Measurements from ENCODE around the gene AGBL5. TPM values are rescaled to one million over a fixed set of nuclear protein-coding genes. Genes with fewer than 3 reads are reported as not detected.

The AGBL5 gene
- total and polyA plus RNA-seq, 10 donors = 7.1 to 18.6 (median 12.7) TPM

DNA sequence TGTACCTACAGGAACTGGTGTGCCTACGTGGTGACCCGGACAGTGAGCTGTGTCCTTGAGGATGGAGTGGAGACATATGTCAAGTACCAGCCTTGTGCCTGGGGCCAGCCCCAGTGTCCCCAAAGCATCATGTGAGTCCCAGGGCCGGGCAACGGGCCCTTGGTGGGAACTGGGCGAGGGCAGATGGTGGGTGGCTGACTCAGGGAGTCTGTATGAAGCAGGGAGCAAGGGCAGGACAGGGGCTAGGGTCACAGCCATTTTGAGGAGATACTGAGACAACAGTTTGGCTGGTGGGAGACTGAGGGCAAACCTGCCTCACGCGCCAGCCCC lies 28.6 kb downstream of the AGBL5 start:
- peak overlapping the region; percentile 28 to 65 (median 42) for H3K4me3 ChIP-seq
- 68 to 81% (median 76%) methylated on average over 6 to 7 of the region's 7 CpGs for WGBS, 5 donors
- peak overlapping the region in 7 of 8 donors; percentile 62 to 97 (median 85) for H3K27ac ChIP-seq
- peak; percentile 77 for DNase-seq
- H3K27me3 ChIP-seq (replicated peaks in 1 of 7) = no peaks in the 10 kb centered on the region
- peaks cover 0 to 23% (median 0%) of the 10 kb centered on the region in 6 donors for H3K36me3 ChIP-seq
- no peak for TF ChIP-seq POLR2AphosphoS5 (IDR thresholded peaks at IDR 0.05)
- TF ChIP-seq POLR2A (IDR thresholded peaks at IDR 0.05) = no peak
- TF ChIP-seq CTCF (IDR thresholded peaks at IDR 0.05 in 8 of 11, conservative IDR thresholded peaks at IDR 0.05 in 3 of 11) = no peak
- H3K4me1 ChIP-seq = peaks cover 21 to 99% (median 52%) of the 10 kb centered on the region in 6 donors
- no peaks in the 10 kb centered on the region for H3K9me3 ChIP-seq
- intact Hi-C loops (cut with DNase I; ENCODE audit: low total_unique reads) = no loop called here

GRCh38 chr2:27080603-27080936 lies 29.1 kb downstream of the AGBL5 start:
- Histone ChIP-seq H3K4me1 (peaks cover 21 to 99% (median 52%) of the 10 kb centered on the region in 6 donors), H3K27ac (peak overlapping the region; percentile 27 to 97 (median 84)), H3K27me3 (replicated peaks in 1 of 7) (no peaks in the 10 kb centered on the region), H3K36me3 (peaks cover 0 to 23% (median 0%) of the 10 kb centered on the region in 6 donors), H3K9me3 (no peaks in the 10 kb centered on the region), H3K4me3 (peak overlapping the region; percentile 28 to 65 (median 42))
- no peak for TF ChIP-seq POLR2AphosphoS5 (IDR thresholded peaks at IDR 0.05)
- TF ChIP-seq POLR2A (IDR thresholded peaks at IDR 0.05) = no peak
- no peak for TF ChIP-seq CTCF (IDR thresholded peaks at IDR 0.05 in 8 of 11, conservative IDR thresholded peaks at IDR 0.05 in 3 of 11)
- WGBS, 5 donors = 85 to 94% (median 88%) methylated on average over 7 to 14 of the region's 14 CpGs
- peak; percentile 85 for DNase-seq
- intact Hi-C loops (cut with DNase I; ENCODE audit: low total_unique reads) = no loop called here

DNA sequence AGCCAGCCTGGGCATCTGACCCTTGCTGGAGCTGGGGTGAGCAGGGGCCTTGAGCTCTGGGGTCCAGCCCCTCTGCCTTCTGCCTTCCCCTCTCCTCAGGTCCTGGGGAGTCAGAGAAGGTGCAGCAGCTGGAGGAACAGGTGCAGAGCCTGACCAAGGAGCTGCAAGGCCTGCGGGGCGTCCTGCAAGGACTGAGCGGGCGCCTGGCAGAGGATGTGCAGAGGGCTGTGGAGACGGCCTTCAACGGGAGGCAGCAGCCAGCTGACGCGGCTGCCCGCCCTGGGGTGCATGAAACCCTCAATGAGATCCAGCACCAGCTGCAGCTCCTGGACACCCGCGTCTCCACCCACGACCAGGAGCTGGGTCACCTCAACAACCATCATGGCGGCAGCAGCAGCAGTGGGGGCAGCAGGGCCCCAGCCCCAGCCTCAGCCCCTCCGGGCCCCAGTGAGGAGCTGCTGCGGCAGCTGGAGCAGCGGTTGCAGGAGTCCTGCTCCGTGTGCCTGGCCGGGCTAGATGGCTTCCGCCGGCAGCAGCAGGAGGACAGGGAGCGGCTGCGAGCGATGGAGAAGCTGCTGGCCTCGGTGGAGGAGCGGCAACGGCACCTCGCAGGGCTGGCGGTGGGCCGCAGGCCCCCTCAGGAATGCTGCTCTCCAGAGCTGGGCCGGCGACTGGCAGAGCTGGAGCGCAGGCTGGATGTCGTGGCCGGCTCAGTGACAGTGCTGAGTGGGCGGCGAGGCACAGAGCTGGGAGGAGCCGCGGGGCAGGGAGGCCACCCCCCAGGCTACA lies 30.7 kb downstream of the AGBL5 start:
- no peak for TF ChIP-seq POLR2A (IDR thresholded peaks at IDR 0.05)
- TF ChIP-seq POLR2AphosphoS5 (IDR thresholded peaks at IDR 0.05) = peak in 1 of 3 donors; percentile 59
- H3K27me3 ChIP-seq (replicated peaks in 1 of 7) = no peaks in the 10 kb centered on the region
- H3K4me1 ChIP-seq = peaks cover 22 to 98% (median 53%) of the 10 kb centered on the region in 6 donors
- peak overlapping the region in 4 of 8 donors; percentile 41 to 65 (median 49) for H3K4me3 ChIP-seq
- peak; percentile 86 for DNase-seq
- H3K27ac ChIP-seq = peak overlapping the region in 7 of 8 donors; percentile 81 to 97 (median 85)
- peaks cover 0 to 23% (median 0%) of the 10 kb centered on the region in 6 donors for H3K36me3 ChIP-seq
- intact Hi-C loops (cut with DNase I; ENCODE audit: low total_unique reads) = no loop called here
- 81 to 97% (median 91%) methylated on average over 21 to 38 of the region's 38 CpGs for WGBS, 5 donors
- no peaks in the 10 kb centered on the region for H3K9me3 ChIP-seq

- peak overlapping the region in 2 of 8 donors; percentile 53 to 65 for H3K4me3 ChIP-seq
- intact Hi-C loops (cut with DNase I; ENCODE audit: low total_unique reads) = no loop called here
- no peaks in the 10 kb centered on the region for H3K27me3 ChIP-seq (replicated peaks in 1 of 7)
- H3K4me1 ChIP-seq = peaks cover 23 to 97% (median 57%) of the 10 kb centered on the region in 6 donors
- no peak for TF ChIP-seq POLR2A (IDR thresholded peaks at IDR 0.05)
- no peak for TF ChIP-seq CTCF (IDR thresholded peaks at IDR 0.05 in 8 of 11, conservative IDR thresholded peaks at IDR 0.05 in 3 of 11)
- TF ChIP-seq POLR2AphosphoS5 (IDR thresholded peaks at IDR 0.05) = no peak
- 83 to 91% (median 90%) methylated on average over 16 to 27 of the region's 27 CpGs for WGBS, 5 donors
- peak overlapping the region in 3 of 8 donors; percentile 85 to 97 (median 93) for H3K27ac ChIP-seq
- H3K9me3 ChIP-seq = no peaks in the 10 kb centered on the region
- peaks cover 0 to 23% (median 0%) of the 10 kb centered on the region in 6 donors for H3K36me3 ChIP-seq
- peak; percentile 80 for DNase-seq
Measured at GRCh38 chr2:27082773-27083409, 31.4 kb downstream of the AGBL5 start.

All from spleen (tissue), 11 donors.